NB4 (cell line): ENCODE data around the gene CCDC68.
A peak's percentile ranks its signal among the peaks of the same experiment; 100 is the strongest.

ENCODE experiments used
- DNase-seq: peaks from one replicate; pipeline ENCODE4 v3.0.0; 2010; ENCODE audit warnings: low read depth
- H3K4me3 ChIP-seq: one replicate; pipeline ENCODE4 v1.5.1; 2011; ENCODE audit warnings: mild to moderate bottlenecking, low read depth, low read length, moderate library complexity
- MYC ChIP-seq: IDR thresholded peaks from 2 replicates; pipeline ENCODE4 v1.6.1; 2011; ENCODE audit warnings: low read depth, low read length
- POLR2A ChIP-seq: IDR thresholded peaks from 2 replicates; pipeline ENCODE4 v1.6.1; 2011; ENCODE audit warnings: mild to moderate bottlenecking; ENCODE audit not compliant: insufficient read length; ENCODE audit errors: extremely low read depth
- TF ChIP-seq, protein P1 (sequence below): IDR thresholded peaks from one replicate; pipeline ENCODE4 v1.5.1; 2012; ENCODE audit warnings: low read depth, low read length
- TF ChIP-seq, protein P2 (sequence below): IDR thresholded peaks from 2 replicates; pipeline ENCODE4 v1.6.1; 2011; ENCODE audit warnings: low read depth, low read length

Gene CCDC68

DNA sequence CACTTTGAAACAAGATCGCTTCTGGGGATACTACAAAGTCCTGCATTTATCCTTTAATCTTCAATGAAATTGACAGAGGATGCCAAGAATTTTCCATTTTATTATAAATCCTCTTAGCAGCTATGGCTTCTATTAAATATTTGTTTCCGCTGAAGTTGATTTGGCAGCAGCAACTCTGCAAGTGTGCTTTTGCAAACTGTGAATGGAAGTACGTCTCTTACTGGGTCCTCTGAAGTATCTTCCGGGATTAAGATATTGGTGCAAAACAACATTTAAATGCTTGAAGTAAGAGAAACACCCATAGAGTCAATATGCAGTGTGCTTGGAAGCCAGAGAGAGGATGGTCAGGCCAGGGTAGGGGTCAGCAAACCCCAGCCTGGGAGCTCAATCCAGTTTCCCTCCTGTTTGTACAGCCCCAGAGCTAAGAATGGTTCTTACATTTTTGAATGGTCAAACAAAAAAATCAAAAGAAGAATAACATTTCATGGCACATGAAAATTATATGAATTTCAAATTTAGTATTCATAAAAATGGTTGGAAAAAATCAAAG, 13.6 kb downstream of the CCDC68 start:
- H3K4me3 ChIP-seq: peak overlapping the region; percentile 69
- peak; percentile 11 for DNase-seq
- TF ChIP-seq, protein P1, sequence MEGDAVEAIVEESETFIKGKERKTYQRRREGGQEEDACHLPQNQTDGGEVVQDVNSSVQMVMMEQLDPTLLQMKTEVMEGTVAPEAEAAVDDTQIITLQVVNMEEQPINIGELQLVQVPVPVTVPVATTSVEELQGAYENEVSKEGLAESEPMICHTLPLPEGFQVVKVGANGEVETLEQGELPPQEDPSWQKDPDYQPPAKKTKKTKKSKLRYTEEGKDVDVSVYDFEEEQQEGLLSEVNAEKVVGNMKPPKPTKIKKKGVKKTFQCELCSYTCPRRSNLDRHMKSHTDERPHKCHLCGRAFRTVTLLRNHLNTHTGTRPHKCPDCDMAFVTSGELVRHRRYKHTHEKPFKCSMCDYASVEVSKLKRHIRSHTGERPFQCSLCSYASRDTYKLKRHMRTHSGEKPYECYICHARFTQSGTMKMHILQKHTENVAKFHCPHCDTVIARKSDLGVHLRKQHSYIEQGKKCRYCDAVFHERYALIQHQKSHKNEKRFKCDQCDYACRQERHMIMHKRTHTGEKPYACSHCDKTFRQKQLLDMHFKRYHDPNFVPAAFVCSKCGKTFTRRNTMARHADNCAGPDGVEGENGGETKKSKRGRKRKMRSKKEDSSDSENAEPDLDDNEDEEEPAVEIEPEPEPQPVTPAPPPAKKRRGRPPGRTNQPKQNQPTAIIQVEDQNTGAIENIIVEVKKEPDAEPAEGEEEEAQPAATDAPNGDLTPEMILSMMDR: no peak
- TF ChIP-seq MYC: no peak
- TF ChIP-seq, protein P2, sequence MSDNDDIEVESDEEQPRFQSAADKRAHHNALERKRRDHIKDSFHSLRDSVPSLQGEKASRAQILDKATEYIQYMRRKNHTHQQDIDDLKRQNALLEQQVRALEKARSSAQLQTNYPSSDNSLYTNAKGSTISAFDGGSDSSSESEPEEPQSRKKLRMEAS: no peak
- no peak for TF ChIP-seq POLR2A

DNA sequence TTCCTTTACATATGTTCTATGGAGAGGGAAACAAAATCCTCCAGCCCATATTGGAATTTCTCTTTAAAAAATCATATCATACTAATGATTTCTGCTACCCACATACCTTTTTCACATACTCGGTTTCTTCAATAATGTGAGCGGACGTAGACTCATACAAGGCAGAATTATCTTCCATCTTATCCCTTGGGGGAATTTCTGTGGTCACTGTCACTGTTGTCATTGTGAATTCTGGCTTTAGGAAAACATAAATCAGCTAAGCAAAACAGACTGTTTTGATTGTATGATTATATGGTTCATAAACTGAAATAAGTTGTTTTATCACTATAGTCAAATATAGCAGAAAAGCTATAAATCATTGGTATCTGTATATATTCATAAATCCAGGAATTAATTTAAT, 16.7 kb downstream of the CCDC68 start:
- TF ChIP-seq, protein P1: no peak
- TF ChIP-seq POLR2A (no peak), MYC (no peak)
- TF ChIP-seq, protein P2: no peak
- H3K4me3 ChIP-seq: no peak overlapping the region
- DNase-seq: no peak

DNA sequence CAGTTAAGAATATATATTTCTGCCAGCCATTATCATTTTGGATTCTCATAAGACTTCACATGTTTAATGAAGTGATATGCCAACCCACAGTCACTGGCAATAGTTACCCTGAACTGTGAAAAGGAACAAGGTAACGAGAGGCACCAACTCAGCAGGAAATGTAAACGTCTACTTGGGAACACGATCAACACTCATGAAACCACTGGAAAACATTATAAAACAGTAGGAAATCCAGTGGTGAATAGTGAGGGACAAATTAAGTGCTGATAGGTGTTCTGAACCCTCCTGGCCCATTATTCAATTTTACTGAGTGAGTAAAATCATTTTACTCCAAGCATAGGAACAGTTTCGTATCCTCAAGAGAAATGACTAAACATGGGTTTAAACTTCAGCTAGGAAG, 17.1 kb downstream of the CCDC68 start:
- H3K4me3 ChIP-seq: no peak overlapping the region
- DNase-seq: no peak
- TF ChIP-seq MYC (no peak), POLR2A (no peak)
- TF ChIP-seq, protein P1: no peak
- TF ChIP-seq, protein P2: no peak

DNA sequence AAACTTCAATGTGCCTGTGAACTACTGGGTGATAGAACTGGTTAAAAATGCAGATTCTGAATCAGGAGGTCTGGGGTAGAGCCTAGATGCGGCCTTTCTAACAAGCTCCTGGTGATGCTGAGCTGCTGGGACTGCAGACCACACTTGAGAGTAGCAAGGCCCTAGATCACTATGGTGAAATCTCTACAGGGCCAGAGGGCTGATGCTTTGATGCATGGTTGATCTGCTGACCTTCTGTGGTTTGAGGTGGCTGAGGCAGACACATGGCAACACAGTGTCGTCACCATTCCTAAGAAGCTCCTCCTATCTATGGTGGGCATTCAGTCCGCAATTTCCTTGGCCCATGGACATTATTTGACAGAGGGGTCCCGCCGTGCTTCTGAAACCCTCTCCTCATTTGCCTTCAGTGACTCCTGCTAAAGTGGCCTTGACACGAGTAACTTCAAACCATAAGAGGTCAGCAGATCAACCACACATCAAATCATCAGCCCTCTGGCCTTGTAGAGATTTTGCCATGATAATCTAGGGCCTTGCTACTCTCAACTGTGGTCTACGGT, 19.8 kb downstream of the CCDC68 start:
- DNase-seq: peak; percentile 54
- no peak overlapping the region for H3K4me3 ChIP-seq
- no peak for TF ChIP-seq MYC
- TF ChIP-seq POLR2A: no peak
- TF ChIP-seq, protein P2: no peak

DNA sequence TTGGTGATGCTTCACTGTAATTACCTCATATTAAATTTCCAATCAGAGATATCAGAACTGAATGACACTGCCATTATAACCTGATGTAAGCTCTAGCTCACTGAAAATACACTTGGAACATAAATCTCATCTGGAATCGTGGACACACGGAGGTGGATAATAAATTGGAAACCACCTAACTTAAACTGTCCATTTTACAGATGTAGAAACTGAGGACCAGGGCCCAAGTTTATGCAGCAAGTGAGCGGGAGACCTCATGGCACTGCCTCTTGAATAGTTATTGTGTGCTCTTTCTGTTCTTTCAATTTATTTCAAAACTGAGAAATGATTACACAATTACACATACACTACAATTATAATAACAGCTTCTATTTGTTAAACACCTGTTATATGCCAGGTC, 20.8 kb downstream of the CCDC68 start:
- DNase-seq: no peak
- no peak overlapping the region for H3K4me3 ChIP-seq
- TF ChIP-seq, protein P1: no peak
- TF ChIP-seq, protein P2: no peak
- TF ChIP-seq MYC (no peak), POLR2A (no peak)

DNA sequence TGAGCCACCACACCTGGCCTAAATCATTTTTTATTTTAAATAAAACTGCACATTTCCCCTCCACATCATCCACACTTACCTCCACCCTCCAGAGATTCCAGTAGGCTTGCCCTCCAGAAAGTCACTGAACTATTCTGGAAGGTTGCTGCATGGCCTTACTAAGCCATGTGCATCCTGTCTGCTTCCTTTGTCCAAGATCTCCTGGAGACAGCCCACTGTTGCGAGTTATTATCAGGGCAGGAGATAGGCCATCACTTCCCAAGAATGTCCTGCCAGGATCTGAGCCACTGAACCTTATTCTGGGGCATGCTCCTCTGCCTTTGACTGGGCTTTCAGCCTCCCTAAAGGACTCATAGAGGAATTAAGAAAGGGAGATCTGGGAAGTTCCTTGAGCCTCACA, 26.8 kb downstream of the CCDC68 start:
- DNase-seq: no peak
- no peak overlapping the region for H3K4me3 ChIP-seq
- TF ChIP-seq, protein P1: no peak
